Upper lobe of left lung (tissue), 6 donors: ENCODE results near the gene KIDINS220. TPM values are rescaled to one million over a fixed set of nuclear protein-coding genes. Genes with fewer than 3 reads are reported as not detected.

Source experiments
- ATAC-seq, 2 donors: fragments of 200-7000 bp; cut with Tn5 transposase; one replicate each; pipeline ENCODE4 v1.9.1; 2022; ENCODE audit warnings: mild to moderate bottlenecking in 2 of 2, moderate library complexity in 2 of 2; ENCODE audit not compliant: low FRiP score in 2 of 2
- DNase-seq, 2 donors: peaks; one replicate each; pipeline ENCODE4 v3.0.0-alpha.2; 2019 to 2020
- H3K27ac ChIP-seq, 4 donors: fragments of 200-600 bp; sonication (generic); one replicate each; pipeline ENCODE4 v1.5.1; 2016 to 2019
- H3K27me3 ChIP-seq, 4 donors: fragments of 200-600 bp; sonication (generic); one replicate each; pipeline ENCODE4 v1.5.1; 2017 to 2019
- H3K36me3 ChIP-seq, 4 donors: fragments of 200-600 bp; sonication (generic); one replicate each; pipeline ENCODE4 v1.5.1; 2016 to 2019
- H3K4me1 ChIP-seq, 4 donors: fragments of 200-600 bp; sonication (generic); one replicate each; pipeline ENCODE4 v1.5.1; 2018 to 2019
- H3K4me3 ChIP-seq, 4 donors: fragments of 200-600 bp; sonication (generic); one replicate each; pipeline ENCODE4 v1.5.1; 2017 to 2019; ENCODE audit warnings: mild to moderate bottlenecking in 2 of 4, moderate library complexity in 1 of 4
- H3K9me3 ChIP-seq, 4 donors: fragments of 200-600 bp; sonication (generic); one replicate each; pipeline ENCODE4 v1.5.1; 2018 to 2019
- CTCF ChIP-seq, 6 experiments: fragments of 450-650 bp in 4 of 6; fragments of 200-600 bp in 2 of 6; sonication (generic) in 2 of 6; IDR thresholded peaks; one replicate each; pipeline ENCODE4 v1.5.1; 2016 to 2019; ENCODE audit warnings: antibody characterized with exemption in 6 of 6
- EP300 ChIP-seq, 4 donors: sonication (generic); formaldehyde crosslinking; IDR thresholded peaks; one replicate each; pipeline ENCODE4 v1.5.1; 2017; ENCODE audit warnings: antibody characterized with exemption in 4 of 4, control low read depth in 2 of 4
- POLR2A ChIP-seq, 4 donors: fragments of 450-650 bp; IDR thresholded peaks; one replicate each; pipeline ENCODE4 v1.5.1; 2016 to 2017; ENCODE audit warnings: antibody characterized with exemption in 4 of 4, mild to moderate bottlenecking in 2 of 4
- POLR2AphosphoS5 ChIP-seq, 2 donors: sonication (generic); formaldehyde crosslinking; IDR thresholded peaks; one replicate each; pipeline ENCODE4 v1.5.1; 2017; ENCODE audit warnings: antibody characterized with exemption in 2 of 2
- WGBS, 2 donors: methylation state at CpG; one replicate each; pipeline ENCODE4 v1.1.5; 2017 to 2018; 5-methylcytosine and 5-hydroxymethylcytosine counted together
- total RNA-seq, 6 donors: library from RNA; depleted of rRNA in 4 of 6; stranded (reverse); fragments of >200 nt in 4 of 6; gene quantifications; one replicate each; pipeline versions ENCODE4 v1.1.0 to v1.2.1, GENCODE V29; 2016 to 2021
- donor health status: DM: no; HTN: no; CAD: no; lungs with moderate emphysema.
- donor health status: DM: no; HTN: yes; CAD: no; lungs with severe emphysema.

KIDINS220 gene
- total RNA-seq, 6 donors from 2014 or later, result 58.2 to 136 (median 69.9) TPM

- ATAC-seq, result peak in 1 of 2 donors; percentile 55
- WGBS, 2 donors, result 47 to 51% methylated on average over 11 of the region's 11 CpGs
- peaks cover 0 to 17% (median 0%) of the 10 kb centered on the region in 4 donors for H3K36me3 ChIP-seq
- H3K27me3 ChIP-seq, result no peaks in the 10 kb centered on the region
- H3K9me3 ChIP-seq, result no peaks in the 10 kb centered on the region
- H3K27ac ChIP-seq, result no peak overlapping the region
- no peak for TF ChIP-seq POLR2AphosphoS5 (IDR thresholded peaks at IDR 0.05)
- TF ChIP-seq CTCF (IDR thresholded peaks at IDR 0.05), result peak; percentile 21 to 56 (median 46)
- TF ChIP-seq POLR2A (IDR thresholded peaks at IDR 0.05), result no peak
- TF ChIP-seq EP300 (IDR thresholded peaks at IDR 0.05), result no peak
- H3K4me3 ChIP-seq, result no peak overlapping the region
- no peak for DNase-seq
- H3K4me1 ChIP-seq, result peaks cover 0 to 4% (median 2%) of the 10 kb centered on the region in 4 donors
Observed at GRCh38 chr2:8872821-8873432, 35.5 kb upstream of the KIDINS220 start.

- H3K4me1 ChIP-seq, result peaks cover 0 to 4% (median 2%) of the 10 kb centered on the region in 4 donors
- peaks cover 0 to 1% (median 0%) of the 10 kb centered on the region in 4 donors for H3K36me3 ChIP-seq
- no peak for DNase-seq
- TF ChIP-seq CTCF (IDR thresholded peaks at IDR 0.05), result no peak
- TF ChIP-seq POLR2AphosphoS5 (IDR thresholded peaks at IDR 0.05), result no peak
- no peak for TF ChIP-seq POLR2A (IDR thresholded peaks at IDR 0.05)
- TF ChIP-seq EP300 (IDR thresholded peaks at IDR 0.05), result no peak
- H3K27me3 ChIP-seq, result no peaks in the 10 kb centered on the region
- no peak overlapping the region for H3K4me3 ChIP-seq
- WGBS, 2 donors, result 87 to 96% methylated on average over 2 of the region's 2 CpGs
- no peaks in the 10 kb centered on the region for H3K9me3 ChIP-seq
- ATAC-seq, result no peak
- H3K27ac ChIP-seq, result no peak overlapping the region
Observed at GRCh38 chr2:8870441-8870840, 33.0 kb upstream of the KIDINS220 start.

GRCh38 chr2:8867363-8867762 lies 29.9 kb upstream of the KIDINS220 start:
- H3K27ac ChIP-seq, result no peak overlapping the region
- 86 to 89% methylated on average over 3 of the region's 3 CpGs for WGBS, 2 donors
- H3K4me3 ChIP-seq, result no peak overlapping the region
- ATAC-seq (no peak), DNase-seq (no peak)
- H3K9me3 ChIP-seq, result no peaks in the 10 kb centered on the region
- no peak for TF ChIP-seq POLR2A (IDR thresholded peaks at IDR 0.05)
- TF ChIP-seq CTCF (IDR thresholded peaks at IDR 0.05), result no peak
- TF ChIP-seq EP300 (IDR thresholded peaks at IDR 0.05), result no peak
- no peak for TF ChIP-seq POLR2AphosphoS5 (IDR thresholded peaks at IDR 0.05)
- H3K36me3 ChIP-seq, result peaks cover 0 to 11% (median 0%) of the 10 kb centered on the region in 4 donors
- H3K4me1 ChIP-seq, result peaks cover 0 to 6% (median 0%) of the 10 kb centered on the region in 4 donors
- H3K27me3 ChIP-seq, result no peaks in the 10 kb centered on the region

- Histone ChIP-seq H3K36me3 (peaks cover 0 to 19% (median 0%) of the 10 kb centered on the region in 4 donors), H3K4me1 (peaks cover 0 to 10% (median 0%) of the 10 kb centered on the region in 4 donors), H3K9me3 (no peaks in the 10 kb centered on the region), H3K27ac (no peak overlapping the region), H3K4me3 (no peak overlapping the region), H3K27me3 (no peaks in the 10 kb centered on the region)
- 91 to 92% methylated on average over 10 of the region's 10 CpGs for WGBS, 2 donors
- no peak for DNase-seq
- no peak for TF ChIP-seq EP300 (IDR thresholded peaks at IDR 0.05)
- TF ChIP-seq CTCF (IDR thresholded peaks at IDR 0.05), result no peak
- no peak for TF ChIP-seq POLR2A (IDR thresholded peaks at IDR 0.05)
- no peak for TF ChIP-seq POLR2AphosphoS5 (IDR thresholded peaks at IDR 0.05)
- no peak for ATAC-seq
Observed at GRCh38 chr2:8863331-8863953, 26.0 kb upstream of the KIDINS220 start.
